Lung (tissue), 12 donors: Measurements from ENCODE around the gene IGFALS. TPM values are rescaled to one million over a fixed set of nuclear protein-coding genes. Genes with fewer than 3 reads are reported as not detected.

Experiments used
- ATAC-seq: fragments of 200-7000 bp; cut with Tn5 transposase; one replicate; pipeline ENCODE4 v1.9.1; 2020; ENCODE audit warnings: moderate number of reproducible peaks; ENCODE audit not compliant: insufficient read depth, low FRiP score
- DNase-seq, 3 donors: peaks; one replicate each; pipeline ENCODE4 v3.0.0-alpha.2; 2013 to 2017
- H3K27ac ChIP-seq, 2 donors: one replicate each; pipeline ENCODE4 v1.5.1; 2013; ENCODE audit warnings: mild to moderate bottlenecking in 2 of 2, moderate library complexity in 2 of 2, control low read depth in 1 of 2, inconsistent platforms in 1 of 2, low read depth in 1 of 2, low read length in 1 of 2
- H3K27me3 ChIP-seq, 3 donors: one replicate each; pipeline ENCODE4 v1.5.1; 2013; ENCODE audit warnings: low read length in 2 of 3; ENCODE audit not compliant: control insufficient read depth in 3 of 3, insufficient read depth in 3 of 3
- H3K36me3 ChIP-seq, 4 donors: one replicate each; pipeline ENCODE4 v1.5.1; 2013; ENCODE audit warnings: low read length in 4 of 4, mild to moderate bottlenecking in 1 of 4, moderate library complexity in 1 of 4; ENCODE audit not compliant: control insufficient read depth in 4 of 4, insufficient read depth in 4 of 4
- H3K4me1 ChIP-seq, 5 donors: one replicate each; pipeline ENCODE4 v1.5.1; 2013; ENCODE audit warnings: low read length in 5 of 5, mild to moderate bottlenecking in 2 of 5, moderate library complexity in 1 of 5; ENCODE audit not compliant: control insufficient read depth in 5 of 5, insufficient read depth in 5 of 5
- H3K4me3 ChIP-seq: one replicate; pipeline ENCODE4 v1.5.1; 2013; ENCODE audit warnings: mild to moderate bottlenecking, control low read depth, moderate library complexity
- H3K9ac ChIP-seq, 2 donors: one replicate each; pipeline ENCODE4 v1.5.1; 2013; ENCODE audit warnings: low read length in 2 of 2, control low read depth in 1 of 2; ENCODE audit not compliant: insufficient read depth in 1 of 2
- H3K9me3 ChIP-seq, 4 donors: one replicate each; pipeline ENCODE4 v1.5.1; 2013; ENCODE audit warnings: low read length in 3 of 4, mild to moderate bottlenecking in 1 of 4, moderate library complexity in 1 of 4; ENCODE audit not compliant: control insufficient read depth in 4 of 4, insufficient read depth in 3 of 4
- CTCF ChIP-seq: IDR thresholded peaks from 2 replicates; pipeline ENCODE4 v1.5.1; 2012; ENCODE audit warnings: mild to moderate bottlenecking; ENCODE audit errors: control extremely low read depth, extremely low read depth
- WGBS, 2 donors: extraction: QIAGEN DNeasy Blood & Tissue Kit; methylation state at CpG; one replicate each; pipeline ENCODE4 v1.1.7; 2013; 5-methylcytosine and 5-hydroxymethylcytosine counted together
- polyA plus RNA-seq, 2 donors: library from polyadenylated mRNA; stranded (reverse); fragments of 200-250 nt; gene quantifications; one replicate each; pipeline ENCODE4 v1.2.1, GENCODE V29; 2013
- total RNA-seq, 2 donors: library from RNA; depleted of rRNA in 1 of 2; stranded (reverse); fragments of >200 nt in 1 of 2; gene quantifications; one replicate each; pipeline ENCODE4 v1.2.1, GENCODE V29; 2014 to 2021
- donor health status: control.
- donor health status: control.
- donor health status: Bipolar disorder and iron deficiency.
- donor health status: healthy.
- donor health status: DM: yes; HTN: yes; CAD: no.

Gene IGFALS
- total and polyA plus RNA-seq, 4 donors: 1.2 to 4.4 (median 1.5) TPM

DNA sequence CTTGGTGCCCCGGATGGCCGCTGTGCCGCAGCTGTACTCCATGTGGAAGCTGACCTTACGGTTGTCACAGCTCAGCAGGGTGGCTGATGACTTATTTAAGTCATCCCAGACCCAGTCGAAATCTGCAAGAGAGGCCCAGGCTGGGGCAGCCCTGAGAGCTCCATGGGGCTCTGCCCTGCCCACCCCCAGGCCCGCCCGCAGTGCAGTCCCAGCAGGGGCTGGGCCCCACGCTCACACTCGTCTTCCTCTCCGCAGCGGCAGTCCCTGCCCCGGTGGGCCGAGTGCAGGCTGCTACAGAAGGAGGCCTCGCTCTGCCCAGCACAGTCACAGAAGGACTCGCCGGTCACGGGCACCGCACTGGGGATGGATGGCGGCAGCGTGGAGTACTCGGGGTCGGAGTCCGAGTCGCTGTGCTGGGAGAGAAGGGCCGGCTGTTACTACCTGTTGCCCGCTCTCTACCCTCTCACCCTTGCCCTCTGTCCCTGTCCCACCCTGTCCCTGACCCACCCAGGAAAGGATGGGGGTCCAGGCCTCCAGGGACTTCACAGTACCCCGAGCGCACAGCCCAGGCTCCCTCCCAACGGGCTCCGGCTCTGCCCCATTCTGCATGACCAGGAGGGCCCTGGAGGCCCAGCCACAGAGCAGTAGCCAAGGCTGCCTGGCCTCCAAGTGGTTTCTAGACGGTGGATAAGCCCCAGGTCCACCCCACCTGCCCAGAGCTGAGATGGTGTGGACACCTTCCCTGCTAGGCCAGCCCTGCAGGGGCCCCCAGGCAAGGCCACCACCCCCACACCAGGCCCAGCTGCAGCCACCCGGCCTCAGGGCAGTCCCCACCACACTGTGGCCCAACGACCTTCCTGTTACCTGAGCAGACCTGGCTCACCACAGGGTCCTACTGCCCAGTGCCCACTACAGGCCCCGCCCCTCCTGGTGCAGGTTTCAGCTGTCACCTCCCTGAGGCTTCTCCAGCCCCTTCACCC lies 15.0 kb downstream of the IGFALS start:
- ATAC-seq (no peak), DNase-seq (no peak)
- H3K27ac ChIP-seq: no peak overlapping the region
- no peak for TF ChIP-seq CTCF
- H3K27me3 ChIP-seq: no peaks in the 10 kb centered on the region
- peaks cover 4 to 41% (median 13%) of the 10 kb centered on the region in 4 donors for H3K36me3 ChIP-seq
- no peak overlapping the region for H3K9ac ChIP-seq
- WGBS, 2 donors: 88 to 89% methylated on average over 31 to 34 of the region's 34 CpGs
- H3K4me1 ChIP-seq: peaks cover 0 to 22% (median 3%) of the 10 kb centered on the region in 5 donors
- H3K4me3 ChIP-seq: no peak overlapping the region
- H3K9me3 ChIP-seq: no peaks in the 10 kb centered on the region

DNA sequence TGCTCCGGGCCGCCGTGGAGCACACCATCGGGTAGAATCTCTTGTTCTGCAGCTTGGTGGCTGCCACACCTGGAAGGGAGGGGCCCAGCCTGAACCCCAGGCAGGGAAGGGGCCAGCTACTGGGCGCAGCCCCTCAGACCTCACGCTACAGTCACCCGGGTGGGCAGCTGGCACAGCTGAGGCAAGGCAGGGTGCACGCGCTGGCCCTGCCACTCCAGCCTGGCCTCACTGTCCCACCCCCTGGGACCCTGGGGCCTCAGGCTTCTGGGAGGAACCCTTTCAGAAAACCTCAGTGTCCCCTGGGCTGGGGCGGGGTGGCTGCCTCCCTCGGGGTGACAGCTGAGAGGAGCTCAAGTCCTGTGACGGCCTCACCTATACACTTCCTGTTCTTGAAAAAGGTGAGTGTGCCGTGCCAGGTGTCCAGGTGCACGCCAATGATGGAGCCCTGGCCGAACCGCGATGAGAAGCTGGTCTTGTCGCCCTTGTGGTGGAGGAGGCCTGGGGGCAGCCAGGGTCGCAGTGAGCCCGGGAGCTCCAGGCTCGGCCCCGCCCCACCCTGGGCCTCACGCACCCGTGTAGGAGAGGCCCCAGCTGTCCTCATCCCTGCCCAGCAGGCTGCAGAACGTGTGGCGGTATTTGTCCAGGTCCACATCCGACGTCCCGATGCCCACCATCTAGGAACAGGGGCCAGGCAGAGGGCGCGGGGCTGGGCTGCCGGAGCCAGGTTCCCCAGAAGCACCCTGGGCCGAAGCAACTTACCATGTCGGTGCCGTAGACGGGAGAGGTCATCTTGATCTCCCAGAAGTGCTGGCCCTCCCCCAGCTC lies 15.9 kb downstream of the IGFALS start:
- ATAC-seq (no peak), DNase-seq (no peak)
- Histone ChIP-seq H3K27ac (no peak overlapping the region), H3K4me1 (peaks cover 0 to 22% (median 3%) of the 10 kb centered on the region in 5 donors), H3K36me3 (peaks cover 4 to 41% (median 13%) of the 10 kb centered on the region in 4 donors), H3K9ac (no peak overlapping the region), H3K4me3 (no peak overlapping the region), H3K9me3 (no peaks in the 10 kb centered on the region), H3K27me3 (no peaks in the 10 kb centered on the region)
- 87% methylated on average over 32 to 36 of the region's 36 CpGs for WGBS, 2 donors
- TF ChIP-seq CTCF: no peak

- peaks cover 4 to 41% (median 14%) of the 10 kb centered on the region in 4 donors for H3K36me3 ChIP-seq
Observed at GRCh38 chr16:1776991-1777374, 16.5 kb downstream of the IGFALS start.

More at GRCh38 chr16:1776991-1777374, 16.5 kb downstream of the IGFALS start:
- DNase-seq (no peak), ATAC-seq (no peak)
- H3K27ac ChIP-seq: no peak overlapping the region
- H3K9me3 ChIP-seq: no peaks in the 10 kb centered on the region
- H3K4me3 ChIP-seq: no peak overlapping the region
- peaks cover 0 to 27% (median 3%) of the 10 kb centered on the region in 5 donors for H3K4me1 ChIP-seq
- 90 to 91% methylated on average over 22 of the region's 22 CpGs for WGBS, 2 donors
- no peak overlapping the region for H3K9ac ChIP-seq
- no peaks in the 10 kb centered on the region for H3K27me3 ChIP-seq
- TF ChIP-seq CTCF: no peak
